Sigmoid colon (tissue), 7 donors: ENCODE data around the gene NEK11. TPM values are rescaled to one million over a fixed set of nuclear protein-coding genes. Genes with fewer than 3 reads are reported as not detected.

Experiments
- DNase-seq: peaks from one replicate; pipeline ENCODE4 v3.0.0-alpha.2; 2019
- H3K27ac ChIP-seq, 4 donors: fragments of 200-600 bp; sonication (generic); one replicate each; pipeline ENCODE4 v1.5.1; 2016 to 2019; ENCODE audit warnings: mild to moderate bottlenecking in 1 of 4
- H3K27me3 ChIP-seq, 3 donors: fragments of 200-600 bp; sonication (generic); one replicate each; pipeline ENCODE4 v1.5.1; 2019; ENCODE audit warnings: mild to moderate bottlenecking in 1 of 3
- H3K36me3 ChIP-seq, 4 donors: fragments of 200-600 bp; sonication (generic); one replicate each; pipeline ENCODE4 v1.5.1; 2016 to 2019
- H3K4me1 ChIP-seq, 4 donors: fragments of 200-600 bp; sonication (generic); one replicate each; pipeline ENCODE4 v1.5.1; 2017 to 2019
- H3K4me3 ChIP-seq, 4 donors: fragments of 200-600 bp; sonication (generic); one replicate each; pipeline ENCODE4 v1.5.1; 2017 to 2019; ENCODE audit warnings: mild to moderate bottlenecking in 2 of 4, moderate library complexity in 1 of 4
- H3K9me3 ChIP-seq, 4 donors: fragments of 200-600 bp in 3 of 4; sonication (generic) in 3 of 4; one replicate each; pipeline versions ENCODE4 v1.5.1 to v1.6.1; 2013 to 2019
- CTCF ChIP-seq, 4 experiments: fragments of 450-650 bp in 3 of 4; fragments of 200-600 bp in 1 of 4; IDR thresholded peaks; one replicate each; pipeline ENCODE4 v1.5.1; 2016 to 2019; ENCODE audit warnings: antibody characterized with exemption in 4 of 4, mild to moderate bottlenecking in 3 of 4, moderate library complexity in 2 of 4
- EP300 ChIP-seq, 4 donors: sonication (generic); formaldehyde crosslinking; IDR thresholded peaks; one replicate each; pipeline ENCODE4 v1.6.1; 2017; ENCODE audit warnings: antibody characterized with exemption in 4 of 4
- POLR2A ChIP-seq, 2 donors: fragments of 450-650 bp; IDR thresholded peaks; one replicate each; pipeline ENCODE4 v1.6.1; 2016; ENCODE audit warnings: antibody characterized with exemption in 2 of 2, mild to moderate bottlenecking in 2 of 2, moderate library complexity in 2 of 2
- POLR2AphosphoS5 ChIP-seq, 4 donors: sonication (generic); formaldehyde crosslinking; IDR thresholded peaks; one replicate each; pipeline ENCODE4 v1.6.1; 2017; ENCODE audit warnings: antibody characterized with exemption in 4 of 4
- WGBS, 2 donors: extraction: QIAGEN DNeasy Blood & Tissue Kit; methylation state at CpG; one replicate each; pipeline ENCODE4 v1.1.7; 2013; 5-methylcytosine and 5-hydroxymethylcytosine counted together
- intact Hi-C: fragments of 100-400 bp; cut with DNase I; formaldehyde crosslinking; loops from one replicate; pipeline ENCODE4 v1.15.1; 2023
- polyA plus RNA-seq, 3 donors: library from polyadenylated mRNA; stranded (reverse); fragments of 200-250 nt; gene quantifications; one replicate each; pipeline ENCODE4 v1.2.3, GENCODE V29; 2013
- total RNA-seq, 4 donors: library from RNA; depleted of rRNA; stranded (reverse); fragments of >200 nt; gene quantifications; one replicate each; pipeline ENCODE4 v1.1.0, GENCODE V29; 2016
- donor health status: healthy with polysubstance abuse.
- donor health status: Bipolar disorder and iron deficiency.
- donor health status: healthy.

The NEK11 gene
- total and polyA plus RNA-seq, 7 donors, result 1.6 to 12.2 (median 4.3) TPM

GRCh38 chr3:131072845-131073244 is 46.2 kb downstream of the NEK11 start:
- Histone ChIP-seq H3K27ac (no peak overlapping the region), H3K27me3 (no peaks in the 10 kb centered on the region), H3K9me3 (no peaks in the 10 kb centered on the region), H3K4me3 (no peak overlapping the region), H3K36me3 (no peaks in the 10 kb centered on the region), H3K4me1 (no peaks in the 10 kb centered on the region)
- DNase-seq, result peak; percentile 73
- no peak for TF ChIP-seq CTCF (IDR thresholded peaks at IDR 0.05)
- no peak for TF ChIP-seq POLR2AphosphoS5 (IDR thresholded peaks at IDR 0.05)
- no peak for TF ChIP-seq POLR2A (IDR thresholded peaks at IDR 0.05)
- no peak for TF ChIP-seq EP300 (IDR thresholded peaks at IDR 0.05)
- intact Hi-C loops, result no loop called here
- WGBS, 2 donors, result 75 to 83% methylated on average over 2 of the region's 2 CpGs

GRCh38 chr3:131075632-131076328 is 49.1 kb downstream of the NEK11 start:
- Histone ChIP-seq H3K4me3 (no peak overlapping the region), H3K27me3 (no peaks in the 10 kb centered on the region), H3K36me3 (no peaks in the 10 kb centered on the region), H3K27ac (no peak overlapping the region), H3K9me3 (no peaks in the 10 kb centered on the region), H3K4me1 (no peaks in the 10 kb centered on the region)
- DNase-seq, result no peak
- intact Hi-C loops, result no loop called here
- 67 to 72% methylated on average over 4 of the region's 4 CpGs for WGBS, 2 donors
- TF ChIP-seq EP300 (IDR thresholded peaks at IDR 0.05) (no peak), POLR2AphosphoS5 (IDR thresholded peaks at IDR 0.05) (no peak), POLR2A (IDR thresholded peaks at IDR 0.05) (no peak), CTCF (IDR thresholded peaks at IDR 0.05) (no peak)

GRCh38 chr3:131077904-131078303 is 51.2 kb downstream of the NEK11 start:
- Histone ChIP-seq H3K27me3 (no peaks in the 10 kb centered on the region), H3K4me3 (no peak overlapping the region), H3K27ac (no peak overlapping the region), H3K9me3 (no peaks in the 10 kb centered on the region), H3K36me3 (peaks cover 0 to 2% (median 0%) of the 10 kb centered on the region in 4 donors), H3K4me1 (no peaks in the 10 kb centered on the region)
- no peak for TF ChIP-seq EP300 (IDR thresholded peaks at IDR 0.05)
- no peak for TF ChIP-seq POLR2AphosphoS5 (IDR thresholded peaks at IDR 0.05)
- intact Hi-C loops, result no loop called here
- 64 to 75% methylated on average over 1 of the region's 1 CpG for whole genome bisulfite sequencing, 2 donors
- DNase-seq, result no peak

- TF ChIP-seq CTCF (IDR thresholded peaks at IDR 0.05), result no peak
- TF ChIP-seq POLR2AphosphoS5 (IDR thresholded peaks at IDR 0.05), result no peak
- TF ChIP-seq EP300 (IDR thresholded peaks at IDR 0.05), result no peak
- TF ChIP-seq POLR2A (IDR thresholded peaks at IDR 0.05), result no peak
- Histone ChIP-seq H3K27me3 (no peaks in the 10 kb centered on the region), H3K4me1 (no peaks in the 10 kb centered on the region), H3K27ac (no peak overlapping the region), H3K4me3 (no peak overlapping the region), H3K9me3 (no peaks in the 10 kb centered on the region), H3K36me3 (peaks cover 0 to 2% (median 0%) of the 10 kb centered on the region in 4 donors)
- intact Hi-C loops, result no loop called here
- no peak for DNase-seq
- 96 to 98% methylated on average over 1 of the region's 1 CpG for WGBS, 2 donors
Measured at GRCh38 chr3:131079086-131079485, 52.4 kb downstream of the NEK11 start.

- intact Hi-C loops, result no loop called here
- no peaks in the 10 kb centered on the region for H3K4me1 ChIP-seq
- H3K9me3 ChIP-seq, result no peaks in the 10 kb centered on the region
- 94 to 99% methylated on average over 1 of the region's 1 CpG for WGBS, 2 donors
- H3K36me3 ChIP-seq, result peaks cover 0 to 2% (median 0%) of the 10 kb centered on the region in 4 donors
- DNase-seq, result no peak
- no peak overlapping the region for H3K27ac ChIP-seq
- H3K27me3 ChIP-seq, result no peaks in the 10 kb centered on the region
- TF ChIP-seq EP300 (IDR thresholded peaks at IDR 0.05) (no peak), POLR2AphosphoS5 (IDR thresholded peaks at IDR 0.05) (no peak), CTCF (IDR thresholded peaks at IDR 0.05) (no peak), POLR2A (IDR thresholded peaks at IDR 0.05) (no peak)
- no peak overlapping the region for H3K4me3 ChIP-seq
Measured at GRCh38 chr3:131081224-131081623, 54.5 kb downstream of the NEK11 start.
